GM21737 (cell line): Measurements from ENCODE around the gene MYLK.

Source experiments
- ATAC-seq: cut with Tn5 transposase; IDR thresholded peaks from one replicate; pipeline ENCODE4 v1.9.1; 2021; ENCODE audit warnings: mild to moderate bottlenecking, moderate library complexity; ENCODE audit not compliant: unreplicated experiment

Gene MYLK

GRCh38 chr3:123652342-123652984, 231.7 kb downstream of the MYLK start:
- ATAC-seq = no peak

- ATAC-seq = no peak
These were observed 232.4 kb downstream of the MYLK start for GRCh38 chr3:123651449-123652341.

GRCh38 chr3:123650101-123650500, 234.0 kb downstream of the MYLK start:
- no peak for ATAC-seq

- ATAC-seq = no peak
These were observed 235.3 kb downstream of the MYLK start for GRCh38 chr3:123648696-123649405.

GRCh38 chr3:123644358-123644757, 239.8 kb downstream of the MYLK start:
- ATAC-seq = no peak

GRCh38 chr3:123642957-123643330, 241.2 kb downstream of the MYLK start:
- no peak for ATAC-seq

GRCh38 chr3:123642182-123642956, 241.8 kb downstream of the MYLK start:
- peak; percentile 77 for ATAC-seq

- ATAC-seq = no peak
These were observed 242.6 kb downstream of the MYLK start for GRCh38 chr3:123641505-123641904.

- ATAC-seq = no peak
These were observed 243.2 kb downstream of the MYLK start for GRCh38 chr3:123640740-123641462.

GRCh38 chr3:123640311-123640710, 243.8 kb downstream of the MYLK start:
- ATAC-seq = no peak

GRCh38 chr3:123638936-123639689, 245.0 kb downstream of the MYLK start:
- no peak for ATAC-seq

GRCh38 chr3:123637841-123638240, 246.3 kb downstream of the MYLK start:
- no peak for ATAC-seq

- no peak for ATAC-seq
These were observed 247.0 kb downstream of the MYLK start for GRCh38 chr3:123637131-123637530.

GRCh38 chr3:123636431-123636841, 247.7 kb downstream of the MYLK start:
- no peak for ATAC-seq

GRCh38 chr3:123635717-123636116, 248.4 kb downstream of the MYLK start:
- ATAC-seq = no peak

GRCh38 chr3:123635217-123635616, 248.9 kb downstream of the MYLK start:
- no peak for ATAC-seq

- no peak for ATAC-seq
These were observed 249.7 kb downstream of the MYLK start for GRCh38 chr3:123634149-123635051.

- ATAC-seq = no peak
These were observed 250.6 kb downstream of the MYLK start for GRCh38 chr3:123633530-123633929.
